DMS53 (cell line): ENCODE measurements around the gene USPL1.
A peak's percentile ranks its signal among the peaks of the same experiment; 100 is the strongest.

Experiments
- DNase-seq: peaks from one replicate; lab custom pipeline; 2025; lab: John Stamatoyannopoulos, UW

USPL1 gene

DNA sequence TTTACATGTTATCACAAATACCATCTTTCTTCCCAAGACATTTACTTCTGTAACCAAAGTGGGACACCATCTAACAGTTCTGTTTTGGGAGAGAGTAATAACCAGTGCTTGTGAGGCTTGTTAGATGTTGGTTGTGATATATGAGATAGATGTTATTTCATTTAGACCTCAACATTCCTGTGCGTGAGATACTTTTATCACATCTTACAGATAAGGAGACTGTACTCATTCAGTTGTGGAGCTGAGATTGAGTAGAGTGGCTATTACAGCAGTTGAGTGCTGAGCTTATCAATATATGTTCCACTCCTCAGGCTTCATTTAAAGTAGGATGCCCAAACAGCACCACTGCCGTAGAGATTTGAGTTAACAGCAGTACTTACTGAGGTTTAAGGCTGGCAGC is 43.1 kb downstream of the USPL1 start:
- no peak for DNase-seq

DNA sequence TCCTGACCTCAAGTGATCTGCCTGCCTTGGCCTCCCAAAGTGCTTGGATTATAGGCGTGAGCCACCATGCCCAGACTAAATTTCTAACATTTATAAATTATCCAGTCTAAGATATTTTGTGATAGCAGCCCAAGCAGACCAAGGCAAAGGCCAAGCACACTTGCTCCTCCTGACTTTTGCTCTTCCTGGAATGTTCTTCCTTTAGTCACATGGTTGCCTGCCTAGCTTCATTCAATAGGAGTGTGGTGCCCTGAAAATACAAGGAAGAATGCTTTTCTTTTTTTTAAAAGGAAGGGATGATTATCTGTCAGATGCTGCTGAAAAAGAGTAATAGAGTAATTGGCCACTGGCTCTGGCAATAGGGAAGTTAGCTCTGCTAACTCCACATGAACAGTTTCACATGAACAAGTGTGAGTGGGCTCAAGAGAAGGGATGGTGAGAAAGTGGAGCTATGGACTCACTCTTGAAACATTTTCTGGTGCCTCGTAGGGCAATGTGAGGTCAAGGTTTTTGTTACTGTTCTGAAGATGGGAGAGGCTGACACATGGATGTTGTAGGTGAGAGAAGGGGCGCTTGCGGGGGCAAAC is 47.1 kb downstream of the USPL1 start:
- DNase-seq: no peak

- peak; percentile 15 for DNase-seq
Measured at GRCh38 chr13:30665638-30666037, 47.9 kb downstream of the USPL1 start.

DNA sequence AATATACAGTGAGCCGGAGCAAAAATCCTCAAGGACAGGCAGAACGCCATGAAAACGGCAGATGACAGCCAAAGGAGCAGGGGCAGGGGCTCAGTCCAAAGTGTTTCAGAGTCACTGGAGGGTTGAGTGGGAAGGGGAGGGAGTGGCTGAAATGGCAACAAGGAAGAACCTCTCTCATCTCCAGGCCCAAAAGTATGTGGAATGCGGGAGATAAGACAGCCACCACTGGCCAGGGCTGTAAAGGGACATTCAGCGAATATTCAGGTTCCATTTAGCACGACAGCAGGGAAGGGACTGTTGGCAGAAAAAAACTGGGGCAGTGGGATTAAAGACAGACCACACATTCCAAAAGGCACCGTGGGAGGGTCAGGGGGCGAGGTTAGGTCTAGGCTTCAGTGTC is 48.4 kb downstream of the USPL1 start:
- no peak for DNase-seq

GRCh38 chr13:30667014-30667413 is 49.3 kb downstream of the USPL1 start:
- no peak for DNase-seq

GRCh38 chr13:30668312-30668711 is 50.6 kb downstream of the USPL1 start:
- DNase-seq: no peak

- no peak for DNase-seq
Measured at GRCh38 chr13:30671271-30671815, 53.6 kb downstream of the USPL1 start.

GRCh38 chr13:30673669-30674521 is 56.2 kb downstream of the USPL1 start:
- peak; percentile 96 for DNase-seq

DNA sequence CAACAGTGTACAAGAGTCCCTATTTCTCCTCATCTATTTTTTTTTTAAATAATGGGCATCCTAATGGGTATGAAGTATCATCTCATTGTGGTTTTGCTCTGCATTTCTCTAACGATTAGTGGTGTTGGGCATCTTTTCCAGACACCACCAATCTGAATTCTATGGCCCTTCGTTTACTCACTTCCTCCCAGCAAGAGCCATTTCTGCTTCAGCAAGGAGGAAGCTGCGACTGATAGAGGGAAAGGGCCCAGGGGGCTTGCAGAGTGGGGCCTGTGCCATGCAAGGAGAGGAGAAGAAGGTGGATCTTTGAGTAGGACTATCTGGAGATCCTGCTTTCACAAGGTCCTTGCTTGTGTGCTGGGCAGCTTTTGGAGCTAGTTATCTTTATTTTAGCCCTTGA is 58.0 kb downstream of the USPL1 start:
- DNase-seq: no peak

- DNase-seq: peak; percentile 48
Measured at GRCh38 chr13:30676672-30677071, 59.0 kb downstream of the USPL1 start.

DNA sequence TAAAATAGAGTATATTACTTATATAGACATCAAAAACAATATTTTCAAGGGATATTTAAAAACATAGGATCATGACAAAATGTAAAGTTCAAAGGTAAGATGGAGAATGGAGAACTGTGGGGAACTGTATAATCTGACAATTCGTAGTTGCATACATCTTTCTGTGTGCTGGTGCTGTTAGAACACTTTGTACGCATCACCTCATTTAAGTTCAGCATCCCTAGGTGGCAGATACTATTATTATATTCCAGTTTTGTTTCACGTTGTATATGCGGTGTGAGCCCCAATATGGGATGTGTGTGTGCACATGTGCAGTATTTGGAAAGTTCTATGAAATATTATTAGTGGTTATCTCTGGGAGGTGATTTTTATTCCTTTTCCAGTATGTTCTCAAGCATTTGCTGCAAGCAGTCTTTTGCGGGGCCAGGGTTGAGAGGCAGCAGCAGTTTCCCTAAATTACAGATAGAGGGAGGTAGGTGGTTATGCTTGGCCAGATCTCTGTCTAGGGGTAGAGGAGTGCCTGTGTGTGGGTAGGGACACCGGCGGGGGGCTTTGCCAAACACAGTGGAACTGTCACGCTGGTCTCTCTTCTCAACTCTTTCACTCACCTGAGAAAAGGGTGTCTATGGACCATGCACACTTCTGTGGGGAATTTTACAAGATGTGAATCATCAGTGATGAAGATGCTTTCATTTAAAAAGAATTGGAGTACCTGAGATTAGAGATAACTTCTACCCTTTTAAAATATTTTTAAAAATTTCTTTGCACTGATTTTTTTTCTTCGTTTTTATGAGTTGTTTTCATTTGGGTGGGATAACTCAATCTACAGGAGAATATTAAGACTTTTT is 62.0 kb downstream of the USPL1 start:
- DNase-seq: peak; percentile 16

- no peak for DNase-seq
Measured at GRCh38 chr13:30681843-30682242, 64.1 kb downstream of the USPL1 start.

GRCh38 chr13:30685320-30685859 is 67.7 kb downstream of the USPL1 start:
- peak; percentile 33 for DNase-seq

DNA sequence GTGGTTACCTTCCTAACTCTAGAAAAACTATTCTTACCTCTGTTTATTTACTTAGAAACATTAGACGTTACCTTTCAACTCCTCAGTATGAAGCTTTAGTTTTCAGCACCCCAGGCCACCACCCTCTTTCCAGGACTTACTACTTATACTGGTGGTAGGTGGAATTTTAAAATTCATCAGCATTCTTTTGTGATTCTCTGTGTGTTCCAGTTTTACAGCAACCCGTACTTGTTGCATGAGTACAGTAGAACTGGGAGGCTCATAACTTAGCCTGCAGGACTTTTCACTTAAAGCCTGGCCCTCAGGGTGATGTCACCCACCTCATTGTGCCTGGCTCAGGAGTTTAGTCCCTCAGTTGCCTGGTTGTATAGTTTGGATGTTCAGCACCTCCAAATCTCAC is 68.3 kb downstream of the USPL1 start:
- DNase-seq: no peak

- DNase-seq: no peak
Measured at GRCh38 chr13:30687601-30688000, 69.9 kb downstream of the USPL1 start.

DNA sequence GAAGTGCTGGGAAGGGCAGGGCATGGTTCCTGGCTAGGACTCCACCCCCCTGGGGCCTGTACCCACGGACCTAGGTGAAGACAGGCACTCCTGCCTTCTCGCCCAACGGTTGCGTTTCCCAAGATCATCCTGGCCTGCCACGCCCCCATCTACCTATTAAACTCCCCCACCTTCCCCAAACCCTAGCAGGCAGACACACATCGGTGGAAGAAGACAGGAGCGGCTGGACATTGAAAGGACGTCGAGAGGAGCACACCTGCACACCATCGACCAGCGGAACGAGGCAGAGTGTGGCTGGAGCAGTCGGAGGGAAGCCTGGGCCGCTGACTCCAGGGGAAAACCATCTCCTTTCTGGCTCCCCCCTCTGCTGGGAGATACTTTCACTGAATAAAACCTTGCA is 72.0 kb downstream of the USPL1 start:
- DNase-seq: no peak

DNA sequence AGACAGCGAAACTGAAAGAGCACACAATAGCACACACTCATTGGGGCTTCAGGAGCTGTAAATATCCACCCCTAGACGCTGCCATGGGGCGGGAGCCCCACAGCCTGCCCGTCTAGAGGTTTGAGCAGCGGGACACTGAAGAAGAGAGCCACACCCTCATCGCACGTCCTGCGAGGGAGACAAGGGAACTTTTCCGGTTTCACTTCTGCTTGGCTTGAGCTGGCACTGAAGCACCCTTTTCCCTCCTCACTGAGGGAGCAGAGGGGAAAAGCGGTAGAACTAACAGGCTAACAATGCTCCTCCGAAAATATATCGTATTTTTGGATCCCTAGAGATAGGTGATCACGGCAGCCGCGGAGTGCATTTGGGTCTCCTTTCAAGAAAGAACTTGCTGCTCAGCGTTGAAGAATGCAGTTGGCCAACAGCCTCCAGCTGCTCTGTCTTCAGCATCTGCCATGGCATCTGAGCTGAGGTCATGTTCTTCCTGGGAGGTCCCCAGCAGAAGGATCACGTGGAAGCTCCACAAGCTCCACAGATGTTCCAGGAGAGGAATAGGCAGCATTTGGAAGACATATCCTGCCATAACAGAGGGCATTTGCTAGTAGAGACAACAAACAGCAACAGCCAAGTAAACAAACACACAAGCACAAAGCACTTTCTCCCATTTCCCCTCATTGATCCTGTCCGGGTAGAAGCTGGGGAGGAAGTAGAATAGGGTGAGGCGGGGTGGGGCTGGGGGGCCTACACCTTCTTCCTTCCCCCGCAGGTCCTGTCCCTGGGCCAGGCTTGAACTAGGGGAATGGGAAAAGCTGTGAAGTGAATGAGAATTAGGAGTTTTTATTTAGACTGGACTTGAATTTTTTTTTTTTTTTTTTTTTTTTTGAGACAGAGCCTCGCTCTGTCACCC is 72.8 kb downstream of the USPL1 start:
- DNase-seq: peak; percentile 90

DNA sequence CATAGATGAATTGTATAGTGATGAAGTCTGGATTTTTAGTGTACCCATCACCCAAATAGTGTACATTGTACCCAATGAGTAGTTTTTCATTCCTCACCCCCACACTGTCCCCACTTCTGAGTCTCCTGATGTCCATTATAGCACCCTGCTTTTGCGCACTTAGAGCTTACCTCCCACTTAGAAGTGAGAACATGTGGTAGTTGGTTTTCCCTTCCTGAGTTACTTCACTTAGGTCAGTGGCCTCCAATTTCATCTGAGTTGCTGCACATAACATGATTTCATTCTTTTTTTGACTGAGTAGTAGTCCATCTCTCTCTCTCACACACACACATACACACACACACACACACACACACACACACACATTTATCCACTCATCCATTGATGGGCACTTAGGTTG is 74.4 kb downstream of the USPL1 start:
- no peak for DNase-seq

DNA sequence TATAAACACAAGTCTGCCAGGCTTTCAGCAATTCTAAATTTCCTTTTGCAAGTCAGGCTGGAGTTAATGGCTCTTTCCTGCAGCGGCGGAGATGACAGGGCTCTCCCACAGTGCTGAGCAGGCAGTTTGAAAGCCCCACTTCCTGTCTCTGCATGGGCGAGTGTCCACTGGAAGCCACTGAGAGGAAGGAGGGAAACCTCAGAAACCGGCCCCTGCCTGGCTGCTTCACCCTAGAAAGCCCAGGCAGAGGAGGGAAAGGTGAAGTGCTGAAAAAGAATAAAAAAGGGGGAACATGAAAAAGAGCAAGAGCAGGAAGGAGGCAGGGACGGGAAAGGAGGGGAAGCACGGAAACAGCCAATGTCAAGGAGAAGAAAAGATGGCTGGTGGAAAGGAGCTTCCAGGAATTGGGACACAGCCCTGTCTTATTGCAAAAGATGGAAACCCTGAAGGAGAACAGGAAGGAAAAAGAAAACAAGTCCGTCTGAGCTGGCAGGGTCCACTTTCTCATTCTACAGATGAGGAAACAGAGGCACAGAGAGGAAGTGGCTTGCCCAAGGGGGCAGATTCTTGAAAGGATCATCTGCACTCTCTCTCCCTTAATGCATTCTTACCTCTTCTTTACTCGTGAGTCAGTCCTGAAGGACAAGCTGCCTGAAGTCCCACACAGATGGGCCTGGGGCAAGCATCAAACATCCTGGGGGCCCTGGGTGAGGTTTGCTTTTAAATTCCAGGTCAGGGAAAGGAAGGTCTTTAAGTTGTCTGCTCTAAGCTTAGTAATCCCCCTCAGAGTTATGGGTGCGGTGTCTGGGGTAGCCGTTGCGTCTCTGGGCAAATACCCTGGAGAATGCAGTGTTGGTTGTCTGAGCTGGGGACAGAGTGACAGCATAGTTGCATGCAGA is 78.8 kb downstream of the USPL1 start:
- no peak for DNase-seq
